Measurements from ENCODE around the gene KLRG1. TPM values are rescaled to one million over a fixed set of nuclear protein-coding genes. Genes with fewer than 3 reads are reported as not detected.

Gene KLRG1
- total RNA-seq, 2 donors from 2014 or later = 3.0 to 5.9 TPM

DNA sequence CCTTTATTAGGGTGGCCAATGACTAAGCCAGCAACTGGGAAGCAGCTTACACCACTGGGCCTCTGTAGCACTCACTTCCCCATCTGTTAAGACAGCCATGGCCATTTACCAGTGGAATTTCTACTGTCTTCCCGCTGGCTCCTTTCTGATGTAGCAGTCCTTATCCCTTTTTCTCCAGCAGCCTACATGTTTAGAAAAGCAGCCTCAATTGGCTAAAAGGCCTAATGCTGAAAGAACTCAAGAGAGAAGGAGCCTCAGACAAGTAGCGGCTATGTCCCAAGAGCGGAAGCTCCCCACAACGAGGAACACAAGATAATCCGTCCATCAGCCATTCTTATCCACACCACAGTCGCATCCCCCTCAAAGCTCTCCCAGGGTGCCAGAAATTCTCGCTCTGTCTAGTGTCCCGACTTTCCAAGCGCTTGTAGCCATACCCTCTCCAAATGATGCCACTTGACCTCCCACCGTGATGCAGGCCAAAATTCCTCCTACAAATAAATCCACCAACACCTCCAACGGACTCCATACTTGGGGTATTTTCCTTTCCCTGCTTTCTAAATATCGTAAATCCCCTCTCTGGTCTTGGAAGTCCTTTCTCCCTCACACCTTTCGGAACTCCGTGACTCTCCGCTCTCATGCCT, 40.5 kb upstream of the KLRG1 start:
- Histone ChIP-seq H3K27me3 (replicated peaks; ENCODE audit: insufficient read depth) (no peaks in the 10 kb centered on the region), H3K27ac (peak overlapping the region; percentile 97 to 99), H3K4me1 (ENCODE audit: control insufficient read depth in 1 of 2, low read depth in 2 of 2) (peaks cover 11 to 32% of the 10 kb centered on the region in 2 donors), H3K36me3 (peaks cover 14% of the 10 kb centered on the region), H3K4me3 (peak overlapping the region; percentile 82), H3K9me3 (no peaks in the 10 kb centered on the region)
- TF ChIP-seq, protein P1, sequence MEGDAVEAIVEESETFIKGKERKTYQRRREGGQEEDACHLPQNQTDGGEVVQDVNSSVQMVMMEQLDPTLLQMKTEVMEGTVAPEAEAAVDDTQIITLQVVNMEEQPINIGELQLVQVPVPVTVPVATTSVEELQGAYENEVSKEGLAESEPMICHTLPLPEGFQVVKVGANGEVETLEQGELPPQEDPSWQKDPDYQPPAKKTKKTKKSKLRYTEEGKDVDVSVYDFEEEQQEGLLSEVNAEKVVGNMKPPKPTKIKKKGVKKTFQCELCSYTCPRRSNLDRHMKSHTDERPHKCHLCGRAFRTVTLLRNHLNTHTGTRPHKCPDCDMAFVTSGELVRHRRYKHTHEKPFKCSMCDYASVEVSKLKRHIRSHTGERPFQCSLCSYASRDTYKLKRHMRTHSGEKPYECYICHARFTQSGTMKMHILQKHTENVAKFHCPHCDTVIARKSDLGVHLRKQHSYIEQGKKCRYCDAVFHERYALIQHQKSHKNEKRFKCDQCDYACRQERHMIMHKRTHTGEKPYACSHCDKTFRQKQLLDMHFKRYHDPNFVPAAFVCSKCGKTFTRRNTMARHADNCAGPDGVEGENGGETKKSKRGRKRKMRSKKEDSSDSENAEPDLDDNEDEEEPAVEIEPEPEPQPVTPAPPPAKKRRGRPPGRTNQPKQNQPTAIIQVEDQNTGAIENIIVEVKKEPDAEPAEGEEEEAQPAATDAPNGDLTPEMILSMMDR (IDR thresholded peaks at IDR 0.05) = no peak
- ATAC-seq (ENCODE audit: insufficient number of reproducible peaks, low FRiP score, low read depth) (no peak), DNase-seq (ENCODE audit: low spot score) (no peak)

DNA sequence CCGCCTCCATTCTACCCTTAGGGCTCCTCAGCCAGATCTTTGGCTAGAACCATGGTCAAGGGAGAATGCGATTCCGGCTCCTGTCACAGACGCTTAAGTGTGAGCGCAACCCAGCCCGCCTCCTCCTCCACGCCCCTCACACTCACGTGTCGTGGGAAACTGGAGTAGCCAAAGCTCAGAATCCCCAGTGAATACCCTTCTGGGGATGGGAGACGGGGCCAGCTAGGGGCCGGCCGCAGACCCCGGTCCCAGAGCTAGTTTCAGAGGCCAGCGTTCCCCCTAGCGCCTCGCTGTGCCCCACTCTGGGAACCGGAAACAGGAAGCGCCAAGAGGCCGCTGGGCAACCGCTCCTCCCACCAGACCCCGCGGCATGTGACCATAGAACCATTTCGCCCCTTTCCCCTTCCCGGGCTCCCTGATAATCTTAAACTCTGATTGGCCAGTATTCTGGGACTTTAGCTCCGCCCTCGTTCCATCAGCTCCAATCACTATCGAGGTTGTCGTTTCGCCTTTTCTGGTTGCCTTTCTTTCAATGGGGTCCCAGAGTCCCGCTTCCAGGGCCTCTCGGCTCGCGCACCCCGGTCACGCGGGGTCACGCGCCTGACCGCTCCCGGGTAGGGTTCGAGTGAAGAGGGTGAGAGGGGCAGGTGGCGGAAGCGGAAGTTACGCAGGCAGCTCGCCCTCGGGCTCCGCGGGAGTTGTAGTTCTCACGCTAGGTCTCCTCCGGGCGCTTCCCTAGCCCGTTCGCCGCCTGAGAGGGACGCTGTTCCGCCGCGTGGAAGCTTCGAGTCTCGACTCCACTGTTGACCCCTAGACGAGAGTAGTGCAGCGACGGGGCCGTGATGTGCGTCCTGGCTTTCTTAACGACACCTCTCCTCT, 39.8 kb upstream of the KLRG1 start, which contains the start of gene M6PR:
Gene M6PR (minus strand): TSS at position 304 of the 879 bp plus-strand sequence. CDS start 3,241 bp downstream, outside the sequence.
- peaks cover 7% of the 10 kb centered on the region for H3K36me3 ChIP-seq
- H3K4me1 ChIP-seq (ENCODE audit: control insufficient read depth in 1 of 2, low read depth in 2 of 2) = peaks cover 11 to 32% of the 10 kb centered on the region in 2 donors
- no peaks in the 10 kb centered on the region for H3K27me3 ChIP-seq (replicated peaks; ENCODE audit: insufficient read depth)
- peak within 1 kb of the TSS; percentile 82 for H3K4me3 ChIP-seq
- H3K27ac ChIP-seq = peak within 1 kb of the TSS; percentile 97 to 99
- DNase-seq (ENCODE audit: low spot score) (peak; percentile 80), ATAC-seq (ENCODE audit: insufficient number of reproducible peaks, low FRiP score, low read depth) (peak; percentile 98)
- TF ChIP-seq, protein P1 (IDR thresholded peaks at IDR 0.05) = peak; percentile 38
- H3K9me3 ChIP-seq = no peaks in the 10 kb centered on the region

DNA sequence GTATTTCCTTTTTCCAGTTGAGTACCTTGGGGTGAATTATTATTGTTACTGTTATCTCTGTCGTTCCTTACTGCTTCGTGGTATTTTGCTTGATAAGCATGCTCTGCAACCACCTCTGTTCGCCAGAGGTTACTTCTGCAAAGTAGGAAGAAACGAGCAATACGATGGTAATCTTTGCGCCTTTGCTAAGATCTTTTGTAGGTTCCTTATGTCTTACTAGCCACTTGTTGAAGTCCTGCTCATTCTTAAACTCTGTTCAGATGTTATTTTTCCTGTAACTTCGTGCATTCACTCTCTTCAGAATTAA, 39.2 kb upstream of the KLRG1 start:
- no peak for DNase-seq (ENCODE audit: low spot score)
- H3K4me1 ChIP-seq (ENCODE audit: control insufficient read depth in 1 of 2, low read depth in 2 of 2) = peaks cover 11 to 32% of the 10 kb centered on the region in 2 donors
- H3K4me3 ChIP-seq = peak overlapping the region; percentile 82
- H3K36me3 ChIP-seq = peaks cover under 1% of the 10 kb centered on the region
- no peaks in the 10 kb centered on the region for H3K9me3 ChIP-seq
- no peaks in the 10 kb centered on the region for H3K27me3 ChIP-seq (replicated peaks; ENCODE audit: insufficient read depth)
- TF ChIP-seq, protein P1 (IDR thresholded peaks at IDR 0.05) = no peak
- peak overlapping the region; percentile 97 to 99 for H3K27ac ChIP-seq
- no peak for ATAC-seq (ENCODE audit: insufficient number of reproducible peaks, low FRiP score, low read depth)

DNA sequence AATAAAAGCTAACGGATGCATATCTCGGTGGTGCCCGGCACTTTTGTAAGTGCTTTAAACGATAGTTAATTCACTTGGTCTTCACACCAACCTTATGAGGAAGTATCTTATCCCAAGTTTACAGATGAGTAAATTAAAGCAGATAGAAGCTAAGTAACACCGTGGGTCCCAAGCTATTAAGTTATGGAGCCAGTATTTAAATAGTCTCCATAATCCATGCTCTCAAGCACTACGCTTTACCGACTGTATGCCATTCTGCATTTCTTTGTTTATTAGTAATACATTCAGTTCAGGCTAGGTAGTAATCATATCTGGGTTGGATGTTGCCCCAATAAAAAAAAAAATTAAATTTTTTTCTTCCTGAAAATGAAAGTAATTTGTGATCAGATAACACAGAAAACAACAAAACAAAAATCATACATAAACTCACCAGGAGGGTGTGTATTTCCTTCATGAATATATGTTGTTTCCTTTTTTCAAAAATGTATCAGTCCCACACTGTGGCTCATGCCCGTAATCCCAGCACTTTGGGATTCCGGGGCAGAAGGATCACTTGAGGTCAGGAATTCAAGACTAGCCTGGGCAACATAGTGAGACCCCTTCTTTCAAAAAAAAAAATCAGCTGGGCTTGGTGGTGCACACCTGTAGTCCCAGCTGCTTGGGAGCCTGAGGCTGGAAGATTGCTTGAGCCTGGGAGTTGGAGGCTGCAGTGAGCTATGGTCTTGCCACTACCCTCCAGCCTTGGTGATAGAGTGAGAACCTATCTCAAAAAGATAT, 38.5 kb upstream of the KLRG1 start:
- no peaks in the 10 kb centered on the region for H3K36me3 ChIP-seq
- no peak for DNase-seq (ENCODE audit: low spot score)
- no peak for ATAC-seq (ENCODE audit: insufficient number of reproducible peaks, low FRiP score, low read depth)
- no peaks in the 10 kb centered on the region for H3K9me3 ChIP-seq
- TF ChIP-seq, protein P1 (IDR thresholded peaks at IDR 0.05) = peak; percentile 14
- peaks cover 11 to 32% of the 10 kb centered on the region in 2 donors for H3K4me1 ChIP-seq (ENCODE audit: control insufficient read depth in 1 of 2, low read depth in 2 of 2)
- peak overlapping the region; percentile 82 for H3K4me3 ChIP-seq
- no peaks in the 10 kb centered on the region for H3K27me3 ChIP-seq (replicated peaks; ENCODE audit: insufficient read depth)
- peak overlapping the region; percentile 97 to 99 for H3K27ac ChIP-seq
